HG03457 (cell line): Measurements from ENCODE around the gene WDCP.
"Not testable (repeated sequence)": the region's sequence is repeated elsewhere in the genome, so short reads cannot be mapped to it uniquely, and the experiment has no call there.

Source experiments
- ATAC-seq: cut with Tn5 transposase; IDR thresholded peaks from one replicate; pipeline ENCODE4 v1.9.1; 2021; ENCODE audit warnings: moderate number of reproducible peaks; ENCODE audit not compliant: unreplicated experiment

The WDCP gene

DNA sequence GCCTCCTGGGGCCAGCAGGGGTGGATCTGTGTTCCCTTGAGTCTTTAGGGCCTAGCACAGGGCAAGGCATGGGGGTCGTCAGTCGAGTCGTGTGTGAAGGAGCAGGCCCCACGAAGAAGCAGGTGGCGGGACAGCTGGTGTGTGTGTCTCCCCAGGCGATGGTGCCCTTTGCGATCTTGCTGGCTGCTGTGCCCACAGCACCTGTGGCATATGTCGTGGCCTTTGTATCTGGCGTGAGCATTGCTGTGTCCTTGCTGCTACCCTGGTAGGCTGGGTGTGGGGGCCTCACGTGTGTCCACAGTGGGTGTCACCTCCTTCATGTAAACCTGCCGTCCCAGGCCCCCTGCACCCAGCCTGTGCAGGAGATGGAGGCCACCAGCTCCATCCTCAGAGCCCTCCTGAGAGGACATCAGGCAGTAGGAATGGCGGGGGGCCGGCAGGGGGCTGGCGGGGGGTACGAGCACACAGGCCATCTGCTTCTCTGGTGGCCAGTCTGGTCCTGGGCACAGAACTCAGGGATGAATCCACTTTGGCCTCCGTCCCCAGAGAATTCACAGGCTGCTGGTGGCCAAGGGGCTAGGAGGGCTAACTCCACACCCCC lies 24.1 kb downstream of the WDCP start:
- no peak for ATAC-seq

DNA sequence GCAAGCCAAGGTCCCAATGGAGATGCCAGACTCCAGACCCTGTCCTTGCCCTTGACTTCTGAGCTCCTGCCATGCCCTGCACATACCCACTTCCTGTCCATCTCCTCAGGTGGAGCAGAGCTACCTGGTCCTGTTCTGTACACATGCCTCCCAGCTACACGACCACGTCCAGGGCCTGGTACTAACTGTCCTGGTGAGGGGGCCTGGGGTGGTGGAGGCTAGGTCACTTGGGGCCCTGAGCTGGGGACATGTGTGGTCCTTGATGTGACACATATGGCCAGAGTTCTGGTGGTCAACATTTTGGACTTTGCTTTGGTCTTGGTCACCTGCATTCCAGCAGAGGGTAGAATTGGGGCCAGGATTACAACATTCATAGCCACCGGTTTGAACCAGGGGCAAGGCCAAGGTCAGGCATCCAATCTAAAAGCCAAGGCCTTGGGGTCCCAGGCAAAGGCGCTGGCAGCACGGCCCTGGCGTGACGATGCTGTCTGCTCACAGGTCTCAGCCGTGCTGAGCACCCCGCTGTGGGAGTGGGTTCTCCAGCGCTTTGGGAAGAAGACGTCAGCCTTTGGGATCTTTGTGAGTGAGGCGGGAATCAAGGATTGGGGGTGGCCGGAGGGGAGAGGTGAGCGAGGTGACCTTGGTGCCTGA lies 24.7 kb downstream of the WDCP start:
- ATAC-seq: no peak

DNA sequence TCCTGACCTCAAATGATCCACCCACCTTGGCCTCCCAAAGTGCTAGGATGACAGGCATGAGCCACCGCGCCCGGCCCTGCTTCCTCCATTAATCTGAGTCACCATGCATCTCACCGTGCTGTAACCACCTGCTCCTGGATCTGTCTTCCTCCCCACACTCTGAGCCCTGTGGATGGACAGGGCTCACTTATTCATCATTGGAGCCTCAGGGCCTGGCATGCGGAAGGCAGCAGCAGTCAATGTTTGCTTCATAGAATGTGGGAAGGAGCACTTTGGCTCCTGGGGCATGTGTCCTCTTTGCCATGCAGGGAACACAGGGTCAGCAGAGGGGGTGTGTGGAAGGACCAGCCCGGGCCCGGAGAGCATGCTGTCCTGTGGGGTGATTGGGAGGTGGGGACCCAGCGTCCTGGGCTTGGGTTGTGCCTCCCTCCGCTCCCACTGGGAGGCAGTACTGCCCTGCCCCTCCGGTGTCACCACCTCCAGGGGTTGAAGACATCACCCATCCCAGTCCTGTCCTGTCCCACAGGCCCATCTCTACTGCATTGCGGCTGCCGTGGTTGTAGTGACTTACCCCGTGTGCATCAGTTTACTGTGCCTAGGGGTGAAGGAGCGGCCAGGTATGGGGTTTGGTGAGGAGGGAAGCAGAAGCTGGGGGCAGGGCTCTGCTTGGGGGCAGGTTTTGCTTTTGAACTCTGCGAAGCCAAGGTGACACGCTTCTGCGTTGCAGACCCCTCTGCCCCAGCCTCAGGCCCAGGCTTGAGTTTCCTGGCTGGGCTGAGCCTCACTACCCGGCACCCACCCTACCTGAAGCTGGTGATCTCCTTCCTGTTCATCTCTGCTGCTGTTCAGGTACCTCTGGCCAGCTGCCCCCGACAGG lies 25.8 kb downstream of the WDCP start:
- no peak for ATAC-seq

DNA sequence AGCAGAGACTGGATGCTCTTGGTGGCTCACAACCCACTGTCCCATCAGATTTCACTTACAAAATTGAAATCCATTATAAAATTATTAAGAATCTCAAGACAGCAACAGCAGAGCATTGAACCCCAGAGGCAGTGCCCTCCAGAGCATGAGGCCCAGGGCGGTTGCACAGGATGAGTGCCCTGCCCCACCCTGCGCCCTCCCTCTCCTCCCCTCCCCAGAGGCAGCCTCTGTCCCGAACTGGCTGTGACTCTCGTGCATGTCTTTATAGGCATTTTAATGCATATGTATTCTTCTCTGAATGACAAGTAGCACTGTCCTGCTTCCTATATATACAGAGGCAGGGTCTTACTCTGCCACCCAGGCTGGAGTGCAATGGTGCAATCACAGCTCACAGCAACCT lies 26.9 kb downstream of the WDCP start:
- no peak for ATAC-seq

DNA sequence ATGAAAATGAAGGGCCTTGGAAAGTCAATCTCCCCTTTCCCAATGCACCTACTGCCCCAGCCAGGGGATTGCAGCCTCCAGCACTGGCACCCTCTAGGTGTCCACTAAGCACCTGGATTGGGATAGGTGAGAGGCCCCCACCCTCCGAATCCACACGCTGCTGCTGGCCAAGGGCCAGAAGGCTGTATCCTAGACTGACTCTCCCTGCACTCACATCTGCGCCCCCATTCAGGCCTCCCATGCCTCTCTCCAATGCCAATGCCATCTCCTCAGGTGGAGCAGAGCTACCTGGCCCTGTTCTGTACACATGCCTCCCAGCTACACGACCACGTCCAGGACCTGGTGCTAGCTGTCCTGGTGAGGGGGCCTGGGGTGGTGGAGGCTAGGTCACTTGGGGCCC lies 27.5 kb downstream of the WDCP start:
- no peak for ATAC-seq

DNA sequence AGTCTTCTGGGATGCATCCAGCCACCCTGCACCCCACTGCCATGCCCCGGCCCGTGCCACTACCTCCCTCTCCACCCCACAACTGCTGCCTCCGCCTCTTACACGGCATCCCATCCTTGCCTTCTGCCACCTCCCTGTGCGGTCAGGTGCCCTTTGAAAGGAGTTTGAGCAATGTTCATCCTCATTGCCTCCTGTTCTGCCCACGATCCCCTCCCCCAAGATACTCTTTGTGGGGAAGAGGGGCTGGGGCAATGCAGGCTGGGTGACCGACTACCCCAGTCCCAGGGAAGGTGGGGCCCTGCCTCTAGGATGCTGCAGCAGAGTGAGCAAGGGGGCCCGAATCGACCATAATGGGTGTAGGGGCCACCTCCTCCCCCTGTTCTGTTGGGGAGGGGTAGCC lies 28.9 kb downstream of the WDCP start:
- no peak for ATAC-seq

DNA sequence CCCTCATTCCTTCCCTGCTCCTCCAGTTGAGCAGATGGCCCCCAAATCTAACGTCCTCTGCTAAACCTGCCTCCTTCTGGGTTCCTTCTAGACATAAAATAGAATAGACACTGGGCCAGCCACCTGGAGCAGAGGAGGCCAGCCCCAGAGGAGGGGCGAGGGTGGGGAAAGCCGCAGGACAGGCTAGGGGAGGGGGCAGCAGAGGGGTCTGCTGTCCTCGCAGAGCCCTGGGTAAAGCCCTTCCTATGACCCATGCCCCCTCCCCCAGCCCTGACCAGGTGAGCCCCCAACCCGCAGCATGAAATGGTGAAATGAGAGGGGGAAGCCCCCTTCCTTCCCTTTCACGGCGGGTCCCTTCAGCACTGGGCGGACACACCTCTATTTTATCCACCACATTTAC lies 29.5 kb downstream of the WDCP start:
- no peak for ATAC-seq

DNA sequence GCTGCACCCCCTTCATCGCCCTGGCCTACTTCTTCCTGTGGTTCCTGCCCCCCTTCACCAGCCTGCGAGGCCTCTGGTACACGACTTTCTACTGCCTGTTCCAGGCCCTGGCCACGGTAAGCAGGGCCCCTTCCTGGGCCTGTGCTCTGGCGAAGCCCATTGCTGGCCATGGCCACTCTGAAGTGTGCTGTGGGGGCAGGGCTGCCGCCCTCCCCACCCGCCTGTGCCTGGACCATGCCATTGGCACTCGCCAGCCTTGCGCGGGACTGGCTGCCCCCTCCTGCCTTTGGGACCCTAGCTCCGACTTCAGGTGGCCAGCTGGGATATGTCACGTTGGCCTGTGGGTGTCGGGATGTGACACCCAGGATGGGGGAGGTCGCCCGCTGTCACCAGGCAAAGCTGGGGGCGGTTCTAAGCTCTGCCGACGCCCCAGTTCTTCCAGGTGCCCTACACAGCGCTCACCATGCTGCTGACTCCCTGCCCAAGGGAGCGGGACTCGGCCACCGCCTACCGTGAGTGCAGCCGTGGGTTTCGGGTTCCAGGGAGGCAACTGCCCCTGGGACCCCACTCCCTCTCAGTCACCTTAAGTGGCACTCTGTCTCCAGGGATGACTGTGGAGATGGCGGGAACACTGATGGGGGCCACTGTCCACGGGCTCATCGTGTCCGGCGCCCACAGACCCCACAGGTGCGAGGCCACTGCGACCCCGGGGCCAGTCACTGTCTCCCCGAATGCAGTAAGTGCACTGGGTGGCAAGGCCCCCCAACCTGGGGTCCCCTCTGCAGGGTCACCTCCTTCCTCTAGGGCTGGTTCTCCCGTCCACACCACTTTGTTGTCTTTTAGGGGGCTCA lies 30.1 kb downstream of the WDCP start:
- ATAC-seq: no peak

DNA sequence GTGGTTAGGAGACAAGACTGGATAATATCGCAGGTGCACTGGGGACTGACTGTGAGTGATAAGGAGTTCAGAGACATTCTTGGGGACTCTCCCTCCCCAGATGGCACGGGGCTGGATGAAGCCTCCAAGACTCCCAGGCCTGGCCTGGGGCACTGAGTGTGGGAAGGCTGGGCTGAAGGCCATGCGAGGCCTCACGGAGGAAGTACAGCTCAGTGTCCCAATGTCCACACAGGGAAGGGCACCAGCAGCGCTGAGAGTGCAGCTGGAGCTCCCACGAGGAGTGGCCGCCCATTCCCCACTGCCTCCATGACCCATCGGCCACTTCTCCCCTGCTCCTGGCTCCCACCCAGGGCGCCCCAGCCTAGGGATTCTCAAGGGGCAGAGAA lies 30.8 kb downstream of the WDCP start:
- ATAC-seq: no peak

DNA sequence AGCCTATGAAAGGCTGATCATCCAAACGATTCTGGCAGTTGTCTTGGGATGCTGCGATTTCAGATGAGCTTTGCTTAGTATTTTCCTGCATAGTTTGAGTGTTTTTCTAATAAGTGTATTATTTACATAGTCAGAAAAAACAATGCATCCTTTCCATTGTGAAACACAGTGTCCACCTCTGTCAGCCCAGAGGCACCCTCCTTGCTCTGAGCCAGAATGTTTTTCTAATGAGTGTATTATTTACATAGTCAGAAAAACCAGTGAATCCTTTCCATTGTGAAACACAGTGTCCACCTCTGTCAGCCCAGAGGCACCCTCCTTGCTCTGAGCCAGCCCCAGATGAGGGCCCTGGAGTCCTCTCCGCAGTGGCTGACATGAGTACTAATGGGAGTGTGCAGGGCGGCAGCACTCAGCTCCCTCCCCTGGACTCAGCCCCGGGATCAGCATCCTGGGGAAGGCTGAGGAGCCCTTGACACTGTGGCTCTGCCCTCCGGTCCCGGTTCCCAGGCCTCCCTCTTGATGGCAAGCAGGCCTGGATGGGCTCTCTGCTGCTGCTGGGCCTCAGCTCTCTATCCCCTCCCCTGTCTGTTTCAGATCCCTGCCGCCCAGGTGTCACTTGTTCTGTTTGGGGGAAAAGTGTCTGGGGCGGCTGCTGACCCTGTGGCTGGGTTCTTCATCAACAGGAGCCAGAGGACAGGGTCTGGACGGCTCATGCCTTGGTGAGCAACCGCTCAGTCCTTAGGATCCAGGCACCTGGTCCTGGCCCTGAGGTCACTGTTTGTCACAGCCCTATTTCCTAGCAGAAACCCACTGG lies 31.4 kb downstream of the WDCP start:
- ATAC-seq: no peak

DNA sequence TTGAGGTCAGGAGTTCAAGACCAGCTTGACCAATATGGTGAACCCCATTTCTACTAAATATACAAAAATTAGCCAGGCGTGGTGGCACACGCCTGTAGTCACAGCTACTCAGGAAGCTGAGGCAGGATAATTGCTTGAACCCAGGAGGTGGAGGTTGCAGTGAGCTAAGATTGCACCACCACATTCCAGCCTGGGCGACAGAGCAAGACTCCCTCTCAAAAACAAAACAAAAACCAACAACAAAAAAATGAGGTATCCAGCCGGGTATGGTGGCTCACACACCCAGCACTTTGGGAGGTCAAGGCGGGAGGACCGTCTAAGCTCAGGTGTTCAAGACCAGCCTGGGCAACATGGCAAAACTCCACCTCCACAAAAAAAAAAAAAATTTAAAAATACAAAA lies 32.3 kb downstream of the WDCP start:
- ATAC-seq: not testable (repeated sequence)

DNA sequence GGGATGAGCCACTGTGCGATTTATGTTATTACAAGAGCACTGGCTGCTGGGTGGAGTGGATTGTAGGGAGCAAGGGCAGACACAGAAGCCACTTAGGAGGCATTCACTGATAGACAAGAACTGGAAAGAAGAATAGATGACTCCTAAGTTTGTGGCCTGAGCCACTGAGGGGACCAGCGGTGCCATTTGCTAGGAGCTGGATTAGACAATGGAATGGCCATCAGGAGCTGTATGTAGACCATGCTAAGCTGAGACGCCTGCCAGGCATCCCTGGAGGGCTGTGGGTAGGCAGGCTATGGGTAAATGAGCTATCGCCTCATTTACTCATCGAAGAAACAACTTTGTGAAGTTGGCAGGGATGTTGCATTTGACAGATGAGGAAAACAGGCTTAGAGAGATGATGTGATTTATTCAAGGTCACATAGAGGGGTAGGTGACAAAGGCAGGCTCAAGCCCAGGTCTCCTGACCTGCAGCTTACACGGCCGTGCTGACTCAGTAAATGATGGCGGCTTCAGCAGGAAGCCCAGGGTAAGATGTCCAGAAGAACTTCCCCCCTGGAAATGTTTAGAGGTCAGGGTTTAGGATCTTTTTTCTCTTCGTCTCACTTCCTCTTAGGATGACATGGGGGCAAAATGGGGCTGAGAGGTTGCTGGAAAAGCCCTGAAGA lies 34.5 kb downstream of the WDCP start:
- no peak for ATAC-seq

DNA sequence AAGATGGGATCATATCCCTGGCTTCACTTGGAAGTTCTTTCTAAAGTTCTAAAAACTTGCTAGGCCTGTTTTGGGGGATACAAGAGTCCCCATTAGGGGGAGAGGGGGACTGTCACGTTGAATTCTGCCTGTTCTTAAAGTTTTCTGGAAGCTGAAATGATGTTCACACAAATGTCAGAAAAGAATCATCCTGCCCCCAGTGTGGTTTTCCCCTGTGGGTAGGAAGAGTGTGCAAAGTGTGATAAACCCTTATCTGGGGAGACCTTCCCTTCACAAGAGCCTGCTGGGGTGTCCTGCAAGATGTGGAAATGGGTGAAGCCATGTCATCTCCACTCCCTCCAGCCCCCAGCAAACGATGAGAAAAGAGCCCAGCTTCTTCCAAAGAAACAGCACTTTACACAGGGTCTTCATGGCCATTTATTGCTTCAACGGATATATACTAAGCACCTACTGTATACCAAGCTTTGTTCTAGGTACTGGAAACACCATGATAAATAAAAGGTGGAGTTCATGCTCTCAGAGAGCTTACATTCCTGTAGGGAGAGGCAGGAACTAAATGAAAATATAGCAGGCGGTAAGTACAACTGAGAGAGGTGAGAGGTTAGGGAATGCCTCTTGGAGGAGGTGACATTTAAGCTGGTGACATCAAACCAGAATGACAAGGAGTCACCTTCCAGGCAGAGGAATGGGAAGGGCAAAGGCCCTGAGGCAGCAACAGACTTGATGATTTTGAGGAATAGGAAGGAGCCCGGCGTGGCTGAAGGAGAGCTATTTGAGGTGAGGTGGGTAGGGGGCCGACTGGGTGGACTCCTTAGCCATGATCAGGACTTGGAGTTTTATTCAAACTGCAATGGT lies 35.7 kb downstream of the WDCP start:
- no peak for ATAC-seq

DNA sequence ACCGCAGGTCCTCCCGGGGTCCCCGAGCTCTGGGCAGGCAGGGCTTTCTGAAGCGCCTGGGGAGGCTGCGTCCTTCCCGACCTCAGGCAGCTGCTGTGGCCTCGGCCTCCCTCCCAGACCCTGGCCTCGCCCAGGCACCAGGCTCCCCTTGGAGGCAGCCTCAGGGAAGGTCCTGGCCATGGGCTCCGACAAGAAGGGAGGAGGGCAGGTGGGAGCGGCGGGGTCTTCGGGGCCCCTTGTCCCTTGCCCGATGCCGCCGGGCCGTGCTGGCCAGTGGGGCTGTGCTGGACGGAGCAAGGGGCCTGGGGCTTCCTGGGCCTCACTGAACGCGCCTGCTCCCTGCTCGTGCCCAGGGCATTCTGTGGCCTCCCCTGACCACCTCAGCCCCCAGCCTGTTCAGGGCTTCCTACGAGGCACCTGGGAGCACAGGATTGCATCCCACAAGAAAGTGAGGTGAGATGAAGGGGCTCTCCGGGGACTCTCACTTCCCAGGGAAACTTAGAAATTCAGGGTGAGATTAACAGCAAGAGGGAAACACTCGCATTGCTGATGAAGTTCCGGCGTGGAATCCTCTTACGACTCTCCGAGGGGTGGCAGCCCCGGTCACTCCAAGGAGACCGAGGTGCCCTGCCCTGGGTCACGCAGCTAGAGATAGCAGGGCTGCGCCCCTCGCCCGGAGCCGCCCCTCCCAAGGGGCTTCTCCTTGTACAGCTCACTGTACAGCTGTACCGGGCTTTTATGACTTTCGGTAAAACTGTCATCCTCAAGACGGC lies 36.5 kb downstream of the WDCP start:
- no peak for ATAC-seq

DNA sequence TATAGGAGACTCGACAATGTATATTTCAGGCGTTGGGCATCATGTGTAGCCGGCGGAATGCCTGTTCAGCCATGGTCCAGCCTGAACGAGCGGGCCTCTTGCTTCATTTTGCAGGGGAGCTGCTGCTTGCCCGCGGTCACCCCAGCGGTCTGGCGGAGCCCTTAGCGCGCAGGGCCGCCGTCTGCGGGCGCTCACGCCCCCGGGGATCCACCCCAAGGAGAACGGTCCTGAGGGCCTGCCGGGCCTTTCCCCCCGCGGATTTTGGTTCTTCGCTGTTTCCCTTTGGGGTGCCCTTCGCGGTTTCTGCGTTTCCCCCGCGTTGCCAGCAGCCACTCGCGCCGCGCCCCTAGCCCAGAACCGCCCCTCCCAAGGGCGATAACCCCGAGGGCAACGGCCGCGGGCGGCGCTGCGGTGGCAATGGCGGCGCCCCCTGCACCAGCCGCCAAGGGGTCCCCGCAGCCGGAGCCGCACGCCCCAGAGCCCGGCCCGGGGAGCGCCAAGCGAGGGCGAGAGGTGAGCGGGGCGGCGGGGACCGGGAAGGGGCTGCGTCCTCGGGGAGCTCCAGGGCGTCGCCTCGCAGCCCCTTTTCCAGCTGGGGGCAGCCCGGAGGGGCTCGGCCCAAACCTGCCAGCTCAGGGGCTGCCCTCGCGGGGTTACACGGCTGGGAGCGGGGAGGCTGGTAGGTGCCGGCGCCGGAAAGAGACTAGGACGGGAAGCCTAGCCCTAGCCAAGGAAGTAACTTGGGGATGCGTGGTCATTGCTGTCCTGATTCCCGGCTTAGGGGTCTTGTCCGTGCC lies 37.3 kb downstream of the WDCP start, which contains the start of gene MFSD2B:
MFSD2B (plus strand) TSS at position 406 of the 797 bp plus-strand sequence; CDS start at position 418, 12 bp downstream.
- ATAC-seq: no peak

DNA sequence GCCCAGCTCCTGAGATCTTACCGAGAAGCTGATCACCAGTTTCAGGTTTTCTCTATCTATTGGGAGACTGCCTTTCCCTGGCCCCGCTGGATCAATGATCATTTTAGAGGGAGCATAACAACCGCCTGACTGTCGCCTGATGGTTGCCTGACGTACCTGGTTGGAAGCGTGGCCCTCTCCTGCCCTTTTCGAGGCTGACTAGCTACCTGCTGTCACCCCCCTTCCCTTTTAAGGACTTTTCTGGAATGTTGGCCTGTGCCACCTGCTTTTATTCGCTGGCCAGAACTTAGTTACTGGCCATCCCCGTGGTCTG lies 37.9 kb downstream of the WDCP start:
- ATAC-seq: no peak

DNA sequence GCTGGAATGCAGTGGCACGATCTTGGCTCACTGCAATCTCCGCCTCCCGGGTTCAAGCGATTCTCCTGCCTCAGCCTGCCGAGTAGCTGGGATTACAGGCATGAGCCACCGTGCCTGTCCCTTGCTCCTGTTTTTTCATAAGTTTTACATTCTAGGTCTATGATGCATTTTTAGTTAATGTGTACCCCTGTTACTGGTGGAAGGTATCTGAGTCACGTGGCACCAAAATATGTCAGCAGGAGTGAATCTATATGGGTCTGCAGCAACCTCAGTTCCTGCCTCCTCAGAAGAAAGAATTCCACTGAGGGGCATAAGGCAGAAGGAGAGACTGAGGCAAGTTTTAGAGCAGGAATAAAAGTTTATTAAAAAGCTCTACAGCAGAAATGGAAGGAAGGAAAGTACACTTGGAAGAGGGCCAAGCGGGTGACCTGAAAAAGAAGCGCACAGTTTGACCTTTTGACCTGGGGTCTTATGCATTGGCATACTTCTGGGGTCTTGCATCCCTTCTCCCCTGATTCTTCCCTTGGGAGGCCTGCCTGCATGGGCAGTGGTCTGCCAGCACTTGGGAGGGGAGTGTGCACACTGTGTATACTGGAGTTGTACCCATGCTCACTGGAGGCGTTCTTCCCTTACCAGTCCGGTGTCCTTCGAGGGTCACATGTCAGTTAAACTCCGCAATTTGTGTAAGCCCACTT lies 38.4 kb downstream of the WDCP start:
- ATAC-seq: no peak
